Neural cell (in vitro differentiated cells): Measurements from ENCODE around the gene PLXNA4.

ENCODE experiments used
- EP300 ChIP-seq: fragments of 450-650 bp; conservative IDR thresholded peaks from 2 replicates; pipeline ENCODE4 v1.6.1; 2014; ENCODE audit warnings: antibody characterized with exemption, mild to moderate bottlenecking, moderate library complexity; ENCODE audit not compliant: poor library complexity, severe bottlenecking
- EZH2 ChIP-seq: fragments of 200-600, 300-800 bp; shearing (Covaris generic), sonication (generic); IDR thresholded peaks from 2 replicates; pipeline ENCODE4 v1.6.1; 2014; ENCODE audit warnings: antibody characterized with exemption, low read length, borderline replicate concordance, mild to moderate bottlenecking; ENCODE audit not compliant: insufficient read depth, poor library complexity, severe bottlenecking
- MXI1 ChIP-seq: fragments of 450-650 bp; conservative IDR thresholded peaks from 2 replicates; pipeline ENCODE4 v1.6.1; 2014; ENCODE audit warnings: antibody characterized with exemption, mild to moderate bottlenecking; ENCODE audit not compliant: poor library complexity, severe bottlenecking
- POLR2AphosphoS5 ChIP-seq: IDR thresholded peaks from 2 replicates; pipeline ENCODE4 v1.6.1; 2012
- RAD21 ChIP-seq: fragments of 450-650 bp; conservative IDR thresholded peaks from 2 replicates; pipeline ENCODE4 v1.6.1; 2014; ENCODE audit warnings: antibody characterized with exemption, mild to moderate bottlenecking, moderate library complexity
- SMC3 ChIP-seq: fragments of 450-650 bp; conservative IDR thresholded peaks from 2 replicates; pipeline ENCODE4 v1.6.1; 2014; ENCODE audit warnings: antibody characterized with exemption, mild to moderate bottlenecking, moderate library complexity; ENCODE audit not compliant: poor library complexity
- TAF1 ChIP-seq: IDR thresholded peaks from 2 replicates; pipeline ENCODE4 v1.6.1; 2012; ENCODE audit warnings: low read depth
- TF ChIP-seq, protein P1 (sequence below): fragments of 450-650 bp; IDR thresholded peaks from 2 replicates; pipeline ENCODE4 v1.5.1; 2014; ENCODE audit warnings: antibody characterized with exemption, mild to moderate bottlenecking, moderate library complexity; ENCODE audit not compliant: poor library complexity, severe bottlenecking
- TF ChIP-seq, protein P2 (sequence below): IDR thresholded peaks from 2 replicates; pipeline ENCODE4 v1.6.1; 2012; ENCODE audit warnings: borderline replicate concordance

DNA sequence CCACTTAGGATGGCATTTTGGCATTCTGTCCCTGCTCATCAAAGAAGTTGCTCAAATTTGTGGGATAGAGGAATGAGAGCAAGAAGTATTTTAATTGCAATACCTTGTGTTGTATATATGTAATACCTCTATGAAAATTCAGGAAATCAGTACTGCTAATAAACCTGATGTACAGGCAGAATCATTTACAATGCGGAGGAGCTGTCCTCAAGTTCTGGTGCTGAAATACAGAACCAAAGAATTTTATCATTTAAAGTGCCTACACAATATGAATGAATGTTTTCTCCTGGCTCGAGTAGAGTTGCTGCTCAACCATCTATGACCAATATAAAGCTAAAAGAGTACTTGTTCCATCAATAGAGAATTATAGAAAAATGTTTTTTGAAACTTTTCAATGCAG lies 305.8 kb downstream of the PLXNA4 start:
- TF ChIP-seq, protein P1, sequence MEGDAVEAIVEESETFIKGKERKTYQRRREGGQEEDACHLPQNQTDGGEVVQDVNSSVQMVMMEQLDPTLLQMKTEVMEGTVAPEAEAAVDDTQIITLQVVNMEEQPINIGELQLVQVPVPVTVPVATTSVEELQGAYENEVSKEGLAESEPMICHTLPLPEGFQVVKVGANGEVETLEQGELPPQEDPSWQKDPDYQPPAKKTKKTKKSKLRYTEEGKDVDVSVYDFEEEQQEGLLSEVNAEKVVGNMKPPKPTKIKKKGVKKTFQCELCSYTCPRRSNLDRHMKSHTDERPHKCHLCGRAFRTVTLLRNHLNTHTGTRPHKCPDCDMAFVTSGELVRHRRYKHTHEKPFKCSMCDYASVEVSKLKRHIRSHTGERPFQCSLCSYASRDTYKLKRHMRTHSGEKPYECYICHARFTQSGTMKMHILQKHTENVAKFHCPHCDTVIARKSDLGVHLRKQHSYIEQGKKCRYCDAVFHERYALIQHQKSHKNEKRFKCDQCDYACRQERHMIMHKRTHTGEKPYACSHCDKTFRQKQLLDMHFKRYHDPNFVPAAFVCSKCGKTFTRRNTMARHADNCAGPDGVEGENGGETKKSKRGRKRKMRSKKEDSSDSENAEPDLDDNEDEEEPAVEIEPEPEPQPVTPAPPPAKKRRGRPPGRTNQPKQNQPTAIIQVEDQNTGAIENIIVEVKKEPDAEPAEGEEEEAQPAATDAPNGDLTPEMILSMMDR, result no peak
- TF ChIP-seq EP300 (no peak), TAF1 (no peak), POLR2AphosphoS5 (no peak), RAD21 (no peak), SMC3 (no peak), EZH2 (no peak), MXI1 (no peak)
- TF ChIP-seq, protein P2, sequence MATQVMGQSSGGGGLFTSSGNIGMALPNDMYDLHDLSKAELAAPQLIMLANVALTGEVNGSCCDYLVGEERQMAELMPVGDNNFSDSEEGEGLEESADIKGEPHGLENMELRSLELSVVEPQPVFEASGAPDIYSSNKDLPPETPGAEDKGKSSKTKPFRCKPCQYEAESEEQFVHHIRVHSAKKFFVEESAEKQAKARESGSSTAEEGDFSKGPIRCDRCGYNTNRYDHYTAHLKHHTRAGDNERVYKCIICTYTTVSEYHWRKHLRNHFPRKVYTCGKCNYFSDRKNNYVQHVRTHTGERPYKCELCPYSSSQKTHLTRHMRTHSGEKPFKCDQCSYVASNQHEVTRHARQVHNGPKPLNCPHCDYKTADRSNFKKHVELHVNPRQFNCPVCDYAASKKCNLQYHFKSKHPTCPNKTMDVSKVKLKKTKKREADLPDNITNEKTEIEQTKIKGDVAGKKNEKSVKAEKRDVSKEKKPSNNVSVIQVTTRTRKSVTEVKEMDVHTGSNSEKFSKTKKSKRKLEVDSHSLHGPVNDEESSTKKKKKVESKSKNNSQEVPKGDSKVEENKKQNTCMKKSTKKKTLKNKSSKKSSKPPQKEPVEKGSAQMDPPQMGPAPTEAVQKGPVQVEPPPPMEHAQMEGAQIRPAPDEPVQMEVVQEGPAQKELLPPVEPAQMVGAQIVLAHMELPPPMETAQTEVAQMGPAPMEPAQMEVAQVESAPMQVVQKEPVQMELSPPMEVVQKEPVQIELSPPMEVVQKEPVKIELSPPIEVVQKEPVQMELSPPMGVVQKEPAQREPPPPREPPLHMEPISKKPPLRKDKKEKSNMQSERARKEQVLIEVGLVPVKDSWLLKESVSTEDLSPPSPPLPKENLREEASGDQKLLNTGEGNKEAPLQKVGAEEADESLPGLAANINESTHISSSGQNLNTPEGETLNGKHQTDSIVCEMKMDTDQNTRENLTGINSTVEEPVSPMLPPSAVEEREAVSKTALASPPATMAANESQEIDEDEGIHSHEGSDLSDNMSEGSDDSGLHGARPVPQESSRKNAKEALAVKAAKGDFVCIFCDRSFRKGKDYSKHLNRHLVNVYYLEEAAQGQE, result no peak
